Caco-2 (cell line): ENCODE data around the gene GBE1. TPM values are rescaled to one million over a fixed set of nuclear protein-coding genes. Genes with fewer than 3 reads are reported as not detected.

ENCODE experiments used
- BruUV-seq: library from RNA; stranded (reverse); fragments of 400-500 nt; replicated peaks from 2 replicates; lab custom pipeline; 2021; lab: Mats Ljungman, UMichigan
- CTCF ChIA-PET: fragments of 300-600 bp; sonication (Branson Sonifier 250); formaldehyde crosslinking; loops from one replicate; lab custom pipeline; 2022; ENCODE audit warnings: antibody characterized with exemption; lab: Charles Lee
- POLR2A ChIA-PET: fragments of 300-600 bp; sonication (Branson Sonifier 250); formaldehyde crosslinking; loops from one replicate; lab custom pipeline; 2022; ENCODE audit warnings: antibody characterized with exemption; lab: Charles Lee
- DNase-seq, 2 experiments: peaks; one replicate each; pipeline versions ENCODE4 v3.0.0 to v3.0.0-alpha.2; 2020 to 2022
- H3K27me3 ChIP-seq: replicated peaks from 2 replicates; pipeline ENCODE4 v1.6.0; 2011; ENCODE audit warnings: low read length; ENCODE audit not compliant: control insufficient read depth, insufficient read depth
- H3K36me3 ChIP-seq: 2 replicates; pipeline ENCODE4 v1.5.1; 2011; ENCODE audit warnings: low read length; ENCODE audit not compliant: control insufficient read depth, insufficient read depth
- H3K4me1 ChIP-seq: fragments of 250-450 bp; sonication (Bioruptor Pico); 2 replicates; pipeline ENCODE4 v1.5.1; 2020; ENCODE audit warnings: mild to moderate bottlenecking
- H3K4me3 ChIP-seq: 2 replicates; pipeline ENCODE4 v1.5.1; 2011; ENCODE audit warnings: low read depth, mild to moderate bottlenecking, control low read depth, low read length
- H3K9me3 ChIP-seq: fragments of 250-450 bp; sonication (Bioruptor Pico); 2 replicates; pipeline ENCODE4 v1.5.1; 2020; ENCODE audit warnings: mild to moderate bottlenecking, moderate library complexity
- H3K27ac Mint-ChIP-seq: one replicate; pipeline ENCODE4 v1.8.0; 2022; ENCODE audit warnings: mixed read lengths; ENCODE audit not compliant: unreplicated experiment
- H3K27me3 Mint-ChIP-seq: one replicate; pipeline ENCODE4 v1.8.0; 2022; ENCODE audit warnings: mixed read lengths; ENCODE audit not compliant: insufficient read depth, unreplicated experiment
- H3K36me3 Mint-ChIP-seq: one replicate; pipeline ENCODE4 v1.8.0; 2022; ENCODE audit warnings: mild to moderate bottlenecking, mixed read lengths; ENCODE audit not compliant: insufficient read depth, unreplicated experiment
- H3K4me1 Mint-ChIP-seq: one replicate; pipeline ENCODE4 v1.8.0; 2022; ENCODE audit warnings: low read depth, mixed read lengths; ENCODE audit not compliant: unreplicated experiment
- H3K4me3 Mint-ChIP-seq: one replicate; pipeline ENCODE4 v1.8.0; 2022; ENCODE audit warnings: mild to moderate bottlenecking, moderate library complexity, mixed read lengths; ENCODE audit not compliant: unreplicated experiment
- H3K9me3 Mint-ChIP-seq: one replicate; pipeline ENCODE4 v1.8.0; 2022; ENCODE audit warnings: mixed read lengths; ENCODE audit not compliant: unreplicated experiment
- intact Hi-C: fragments of 100-400 bp; cut with micrococcal nuclease; formaldehyde crosslinking; loops from one replicate; pipeline ENCODE4 v1.10.0; 2022; ENCODE audit not compliant: unreplicated experiment
- total RNA-seq: library from RNA; stranded (reverse); gene quantifications from 2 replicates; pipeline ENCODE4 v1.2.3, GENCODE V29; 2022
- TF ChIP-seq, protein P1 (sequence below), 2 experiments: fragments of 200-600 bp in 1 of 2; IDR thresholded peaks; 1 replicate in 1 of 2; 2 replicates in 1 of 2; pipeline versions ENCODE4 v1.5.1 to v1.8.0; 2011 to 2022; ENCODE audit warnings: antibody characterized with exemption in 1 of 2, control low read depth in 1 of 2, inconsistent platforms in 1 of 2, low read depth in 1 of 2, low read length in 1 of 2, mild to moderate bottlenecking in 1 of 2, moderate library complexity in 1 of 2; ENCODE audit not compliant: insufficient read depth in 1 of 2, severe bottlenecking in 1 of 2, unreplicated experiment in 1 of 2

The GBE1 gene
- total RNA-seq, 1 experiment from 2014 or later: 8.2 TPM

DNA sequence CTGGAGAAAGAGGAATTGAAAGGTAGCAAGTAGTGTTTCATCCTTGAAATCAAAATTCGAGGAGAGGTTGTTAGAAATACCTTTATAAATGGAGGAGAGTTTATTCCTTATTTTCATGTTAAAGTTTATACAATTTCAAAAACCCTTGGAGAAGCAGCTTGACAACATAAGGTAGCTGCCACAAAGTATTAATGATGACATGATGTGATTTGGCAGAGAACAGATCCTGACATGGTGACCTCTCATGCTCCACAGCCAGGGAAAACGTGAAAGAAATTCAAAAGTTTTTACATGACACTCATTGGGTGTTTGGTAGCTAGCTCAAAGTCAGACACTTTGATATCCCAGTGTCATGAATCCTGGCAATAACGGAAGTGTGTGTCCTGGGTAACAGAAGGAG is 320.8 kb downstream of the GBE1 start:
- no TSS peak for BruUV-seq
- H3K9me3 ChIP-seq: no peaks in the 10 kb centered on the region
- TF ChIP-seq, protein P1, sequence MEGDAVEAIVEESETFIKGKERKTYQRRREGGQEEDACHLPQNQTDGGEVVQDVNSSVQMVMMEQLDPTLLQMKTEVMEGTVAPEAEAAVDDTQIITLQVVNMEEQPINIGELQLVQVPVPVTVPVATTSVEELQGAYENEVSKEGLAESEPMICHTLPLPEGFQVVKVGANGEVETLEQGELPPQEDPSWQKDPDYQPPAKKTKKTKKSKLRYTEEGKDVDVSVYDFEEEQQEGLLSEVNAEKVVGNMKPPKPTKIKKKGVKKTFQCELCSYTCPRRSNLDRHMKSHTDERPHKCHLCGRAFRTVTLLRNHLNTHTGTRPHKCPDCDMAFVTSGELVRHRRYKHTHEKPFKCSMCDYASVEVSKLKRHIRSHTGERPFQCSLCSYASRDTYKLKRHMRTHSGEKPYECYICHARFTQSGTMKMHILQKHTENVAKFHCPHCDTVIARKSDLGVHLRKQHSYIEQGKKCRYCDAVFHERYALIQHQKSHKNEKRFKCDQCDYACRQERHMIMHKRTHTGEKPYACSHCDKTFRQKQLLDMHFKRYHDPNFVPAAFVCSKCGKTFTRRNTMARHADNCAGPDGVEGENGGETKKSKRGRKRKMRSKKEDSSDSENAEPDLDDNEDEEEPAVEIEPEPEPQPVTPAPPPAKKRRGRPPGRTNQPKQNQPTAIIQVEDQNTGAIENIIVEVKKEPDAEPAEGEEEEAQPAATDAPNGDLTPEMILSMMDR (IDR thresholded peaks at IDR 0.05; ENCODE audit: insufficient read depth in 1 of 2, low read depth in 1 of 2, low read length in 1 of 2, severe bottlenecking in 1 of 2, unreplicated experiment in 1 of 2): no peak
- CTCF ChIA-PET: interaction anchor here (0.6 kb wide), 1 partner anchor 25 kb away, joined by 5 read pairs; no protein-coding TSS in a partner anchor
- Mint-ChIP-seq H3K4me1 (peaks cover 6% of the 10 kb centered on the region), H3K36me3 (no peaks in the 10 kb centered on the region), H3K27ac (no peak overlapping the region), H3K4me3 (no peak overlapping the region), H3K9me3 (no peaks in the 10 kb centered on the region), H3K27me3 (no peaks in the 10 kb centered on the region)
- DNase-seq: no peak
- POLR2A ChIA-PET: no interaction called here
- H3K4me1 ChIP-seq: no peaks in the 10 kb centered on the region
- no peaks in the 10 kb centered on the region for H3K27me3 ChIP-seq
- intact Hi-C loops: no loop called here
- no peak overlapping the region for H3K4me3 ChIP-seq
- no peaks in the 10 kb centered on the region for H3K36me3 ChIP-seq
